Ishikawa (cell line): ENCODE results near the gene THADA.

Source experiments
- CEBPB ChIP-seq: IDR thresholded peaks from 2 replicates; pipeline ENCODE4 v1.6.1; 2012
- CREB1 ChIP-seq: IDR thresholded peaks from 2 replicates; pipeline ENCODE4 v1.6.1; 2012; ENCODE audit warnings: low read depth
- EGR1 ChIP-seq: IDR thresholded peaks from 2 replicates; pipeline ENCODE4 v1.6.1; 2012
- EP300 ChIP-seq: IDR thresholded peaks from 2 replicates; pipeline ENCODE4 v1.6.1; 2012; ENCODE audit warnings: borderline replicate concordance
- FOXM1 ChIP-seq: IDR thresholded peaks from 2 replicates; pipeline ENCODE4 v1.6.1; 2012; ENCODE audit warnings: low read depth, borderline replicate concordance
- MAX ChIP-seq: IDR thresholded peaks from 2 replicates; pipeline ENCODE4 v1.6.1; 2012
- NFIC ChIP-seq: IDR thresholded peaks from 2 replicates; pipeline ENCODE4 v1.6.1; 2012
- RAD21 ChIP-seq: IDR thresholded peaks from 2 replicates; pipeline ENCODE4 v1.6.1; 2012; ENCODE audit warnings: low read depth
- REST ChIP-seq: IDR thresholded peaks from 2 replicates; pipeline ENCODE4 v1.6.1; 2012; ENCODE audit warnings: low read depth, mild to moderate bottlenecking
- TAF1 ChIP-seq: IDR thresholded peaks from 2 replicates; pipeline ENCODE4 v1.6.1; 2012; ENCODE audit warnings: low read depth, mild to moderate bottlenecking
- TCF12 ChIP-seq: IDR thresholded peaks from 2 replicates; pipeline ENCODE4 v1.6.1; 2012; ENCODE audit warnings: low read depth
- TEAD4 ChIP-seq: IDR thresholded peaks from 2 replicates; pipeline ENCODE4 v1.6.1; 2012
- USF1 ChIP-seq: IDR thresholded peaks from 2 replicates; pipeline ENCODE4 v1.6.1; 2012
- YY1 ChIP-seq: IDR thresholded peaks from 2 replicates; pipeline ENCODE4 v1.6.1; 2012; ENCODE audit warnings: low read depth
- ZBTB7A ChIP-seq: IDR thresholded peaks from 2 replicates; pipeline ENCODE4 v1.6.1; 2012; ENCODE audit warnings: low read depth

THADA gene

GRCh38 chr2:43203373-43203772, 392.5 kb downstream of the THADA start:
- TF ChIP-seq EP300 (no peak), EGR1 (no peak), CEBPB (no peak), YY1 (no peak), CREB1 (no peak), MAX (no peak)

- no peak for TF ChIP-seq USF1
- TF ChIP-seq TEAD4 = no peak
- TF ChIP-seq TAF1 = no peak
- TF ChIP-seq FOXM1 = no peak
- no peak for TF ChIP-seq TCF12
- TF ChIP-seq ZBTB7A = no peak
- TF ChIP-seq YY1 = no peak
- TF ChIP-seq CEBPB = no peak
- no peak for TF ChIP-seq NFIC
- TF ChIP-seq REST = no peak
- TF ChIP-seq CREB1 = no peak
- no peak for TF ChIP-seq RAD21
- no peak for TF ChIP-seq EGR1
- no peak for TF ChIP-seq EP300
- TF ChIP-seq MAX = no peak
Observed at GRCh38 chr2:43202289-43202688, 393.5 kb downstream of the THADA start.

GRCh38 chr2:43201497-43201896, 394.3 kb downstream of the THADA start:
- TF ChIP-seq NFIC (no peak), TAF1 (no peak), ZBTB7A (no peak), CREB1 (no peak), EGR1 (no peak), REST (no peak), RAD21 (no peak), CEBPB (no peak), FOXM1 (no peak), TEAD4 (no peak), YY1 (no peak), EP300 (no peak), USF1 (no peak), MAX (no peak), TCF12 (no peak)

GRCh38 chr2:43201016-43201415, 394.8 kb downstream of the THADA start:
- TF ChIP-seq TCF12 (no peak), ZBTB7A (no peak), TEAD4 (no peak), REST (no peak), EGR1 (no peak), FOXM1 (no peak), YY1 (no peak), NFIC (no peak), MAX (no peak)
